Measurements from ENCODE around the gene POLR2E. TPM values are rescaled to one million over a fixed set of nuclear protein-coding genes. Genes with fewer than 3 reads are reported as not detected.
"Not testable (repeated sequence)": the region's sequence is repeated elsewhere in the genome, so short reads cannot be mapped to it uniquely, and the experiment has no call there.

Gene POLR2E
- total and polyA plus RNA-seq, 2 experiments from 2014 or later = 172 to 336 TPM

- Histone ChIP-seq H3K36me3 (ENCODE audit: low read depth) (peaks cover 14% of the 10 kb centered on the region; the same call in 1 of the 2 replicates), H3K79me2 (ENCODE audit: insufficient read depth) (peaks cover 96% of the 10 kb centered on the region), H3K4me1 (ENCODE audit: insufficient read depth) (peaks cover 19% of the 10 kb centered on the region; the same call in 1 of the 2 replicates), H3K9me3 (ENCODE audit: low read depth) (no peaks in the 10 kb centered on the region), H2AFZ (no peak overlapping the region), H3K27me3 (replicated peaks; ENCODE audit: insufficient read depth) (no peaks in the 10 kb centered on the region), H3F3A (ENCODE audit: insufficient read depth) (peaks cover 8% of the 10 kb centered on the region; the same call in 1 of the 2 replicates), H3K4me3 (peak overlapping the region; percentile 84; the same call in 1 of the 2 replicates), H3K4me2 (ENCODE audit: unreplicated experiment) (peak overlapping the region; percentile 77), H3K9me2 (ENCODE audit: insufficient read depth) (no peaks in the 10 kb centered on the region), H3K27ac (no peak overlapping the region), H4K20me1 (ENCODE audit: insufficient read depth) (no peaks in the 10 kb centered on the region), H3K9ac (peak overlapping the region; percentile 96; the same call in 1 of the 2 replicates)
- 93 to 98% methylated on average over 14 to 18 of the region's 18 CpGs for WGBS, 2 experiments (ENCODE audit: low coverage in 1 of 2, low lambda C conversion rate in 2 of 2, missing lambda C conversion rate in 2 of 2)
- in situ Hi-C loops (cut with MboI) = no loop called here
- TF ChIP-seq EZH2 (IDR thresholded peaks at IDR 0.05; ENCODE audit: insufficient read depth, poor library complexity, severe bottlenecking) = no peak
- no peak for TF ChIP-seq EZH2phosphoT487 (IDR thresholded peaks at IDR 0.05; ENCODE audit: insufficient read depth, low read depth)
- no peak for DNase-seq
These were observed 34.4 kb upstream of the POLR2E start for GRCh38 chr19:1129535-1129934.

DNA sequence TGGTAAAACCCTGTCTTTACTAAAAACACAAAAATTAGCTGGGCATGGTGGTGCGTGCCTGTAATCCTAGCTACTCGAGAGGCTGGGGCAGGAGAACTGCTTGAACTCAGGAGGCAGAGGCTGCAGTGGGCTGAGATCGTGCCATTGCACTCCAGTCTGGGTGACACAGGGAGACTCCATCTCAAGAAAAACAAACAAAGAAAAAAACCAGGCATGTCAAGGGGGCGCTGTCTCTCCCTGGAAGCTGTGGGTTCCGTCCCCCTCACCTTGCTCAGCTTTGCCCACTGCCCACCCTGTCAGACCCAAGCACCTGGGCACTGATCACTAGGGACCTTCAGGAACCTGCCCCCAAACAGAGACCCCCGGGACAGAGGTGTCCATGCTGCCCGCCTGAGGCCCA is 33.9 kb upstream of the POLR2E start:
- in situ Hi-C loops (cut with MboI); H3K27ac ChIP-seq; H4K20me1 ChIP-seq (ENCODE audit: insufficient read depth); H3K4me2 ChIP-seq (ENCODE audit: unreplicated experiment); H3K27me3 ChIP-seq (replicated peaks; ENCODE audit: insufficient read depth); DNase-seq; H3K4me3 ChIP-seq; H3F3A ChIP-seq (ENCODE audit: insufficient read depth); H2AFZ ChIP-seq; H3K9me2 ChIP-seq (ENCODE audit: insufficient read depth); H3K9me3 ChIP-seq (ENCODE audit: low read depth): not testable (repeated sequence)
- Histone ChIP-seq H3K9ac (peak overlapping the region; percentile 10; the same call in 1 of the 2 replicates), H3K36me3 (ENCODE audit: low read depth) (peaks cover 14% of the 10 kb centered on the region; the same call in 1 of the 2 replicates), H3K4me1 (ENCODE audit: insufficient read depth) (peaks cover 19% of the 10 kb centered on the region; the same call in 1 of the 2 replicates), H3K79me2 (ENCODE audit: insufficient read depth) (peaks cover 96% of the 10 kb centered on the region)
- WGBS, 2 experiments (ENCODE audit: low coverage in 1 of 2, low lambda C conversion rate in 2 of 2, missing lambda C conversion rate in 2 of 2) = 81 to 87% methylated on average over 7 of the region's 7 CpGs

DNA sequence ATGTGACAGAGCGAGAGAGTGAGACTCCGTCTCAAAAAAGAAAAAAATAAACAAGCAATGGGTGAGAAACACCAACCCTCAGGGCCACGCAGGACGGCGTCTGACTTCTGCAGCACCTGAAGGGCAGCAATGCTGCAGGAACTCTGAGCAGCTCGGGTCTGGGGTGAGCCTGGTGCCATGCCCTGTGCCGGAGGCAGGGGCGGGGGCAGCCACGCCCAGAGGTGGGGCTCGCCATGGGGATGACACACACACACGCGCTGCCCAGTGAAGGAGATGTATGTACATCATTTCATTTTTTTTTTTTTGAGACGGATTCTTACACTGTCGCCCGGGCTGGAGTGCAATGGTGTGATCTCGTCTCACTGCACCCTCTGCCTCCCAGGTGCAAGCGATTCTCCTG is 32.9 kb upstream of the POLR2E start:
- DNase-seq = no peak
- H3K79me2 ChIP-seq (ENCODE audit: insufficient read depth) = peaks cover 96% of the 10 kb centered on the region
- H3K27me3 ChIP-seq (replicated peaks; ENCODE audit: insufficient read depth) = no peaks in the 10 kb centered on the region
- H3K4me2 ChIP-seq (ENCODE audit: unreplicated experiment) = no peak overlapping the region
- H3K9ac ChIP-seq = no peak overlapping the region
- no peaks in the 10 kb centered on the region for H3K9me2 ChIP-seq (ENCODE audit: insufficient read depth)
- H3K4me1 ChIP-seq (ENCODE audit: insufficient read depth) = peaks cover 19% of the 10 kb centered on the region; the same call in 1 of the 2 replicates
- WGBS, 2 experiments (ENCODE audit: low coverage in 1 of 2, low lambda C conversion rate in 2 of 2, missing lambda C conversion rate in 2 of 2) = 91 to 93% methylated on average over 17 of the region's 17 CpGs
- H3F3A ChIP-seq (ENCODE audit: insufficient read depth) = peaks cover 8% of the 10 kb centered on the region; the same call in 1 of the 2 replicates
- peaks cover 22% of the 10 kb centered on the region; the same call in 1 of the 2 replicates for H3K36me3 ChIP-seq (ENCODE audit: low read depth)
- no peak for TF ChIP-seq EZH2phosphoT487 (IDR thresholded peaks at IDR 0.05; ENCODE audit: insufficient read depth, low read depth)
- no peaks in the 10 kb centered on the region for H4K20me1 ChIP-seq (ENCODE audit: insufficient read depth)
- no peak overlapping the region for H3K27ac ChIP-seq
- H2AFZ ChIP-seq = no peak overlapping the region
- H3K4me3 ChIP-seq = no peak overlapping the region
- H3K9me3 ChIP-seq (ENCODE audit: low read depth) = no peaks in the 10 kb centered on the region
- in situ Hi-C loops (cut with MboI) = no loop called here

- Histone ChIP-seq H2AFZ (no peak overlapping the region), H3K9ac (no peak overlapping the region), H3F3A (ENCODE audit: insufficient read depth) (peaks cover 8% of the 10 kb centered on the region; the same call in 1 of the 2 replicates), H3K4me2 (ENCODE audit: unreplicated experiment) (no peak overlapping the region), H3K4me3 (no peak overlapping the region), H4K20me1 (ENCODE audit: insufficient read depth) (no peaks in the 10 kb centered on the region), H3K9me2 (ENCODE audit: insufficient read depth) (no peaks in the 10 kb centered on the region), H3K9me3 (ENCODE audit: low read depth) (no peaks in the 10 kb centered on the region), H3K27ac (no peak overlapping the region), H3K27me3 (replicated peaks; ENCODE audit: insufficient read depth) (no peaks in the 10 kb centered on the region), H3K79me2 (ENCODE audit: insufficient read depth) (peaks cover 92% of the 10 kb centered on the region), H3K36me3 (ENCODE audit: low read depth) (peaks cover 23% of the 10 kb centered on the region; the same call in 1 of the 2 replicates), H3K4me1 (ENCODE audit: insufficient read depth) (peaks cover 13% of the 10 kb centered on the region; the same call in 1 of the 2 replicates)
- WGBS, 2 experiments (ENCODE audit: low coverage in 1 of 2, low lambda C conversion rate in 2 of 2, missing lambda C conversion rate in 2 of 2) = 92 to 94% methylated on average over 24 to 33 of the region's 33 CpGs
- DNase-seq = no peak
- TF ChIP-seq EZH2phosphoT487 (IDR thresholded peaks at IDR 0.05; ENCODE audit: insufficient read depth, low read depth) (no peak), EZH2 (IDR thresholded peaks at IDR 0.05; ENCODE audit: insufficient read depth, poor library complexity, severe bottlenecking) (no peak)
- in situ Hi-C loops (cut with MboI) = no loop called here
These were observed 32.0 kb upstream of the POLR2E start for GRCh38 chr19:1126984-1127760.
